ENCODE measurements around the gene TMEM31. TPM values are rescaled to one million over a fixed set of nuclear protein-coding genes. Genes with fewer than 3 reads are reported as not detected.

The TMEM31 gene
- polyA plus RNA-seq, 4 donors, result 0.66 to 1.4 (median 1.1) TPM

Other genes with a start within 250 kb of the TMEM31 start
- gene RAB40A, start 191.4 kb upstream of the TMEM31 start, polyA plus RNA-seq (ENCODE audit: insufficient read length in 4 of 4), result 1 to 10 TPM; 2.4 to 3.4 (median 2.8) TPM
- 100 to 1,000 TPM; 164 to 177 (median 170) TPM for gene TCEAL4, start 125.4 kb upstream of the TMEM31 start, polyA plus RNA-seq (ENCODE audit: insufficient read length in 4 of 4)
- 10 to 100 TPM; 32.5 to 37.2 (median 34.1) TPM for gene TCEAL3, start 102.9 kb upstream of the TMEM31 start, polyA plus RNA-seq (ENCODE audit: insufficient read length in 4 of 4)
- 10 to 100 TPM; 31.5 to 33.0 (median 31.9) TPM for gene TCEAL1, start 81.9 kb upstream of the TMEM31 start, polyA plus RNA-seq (ENCODE audit: insufficient read length in 4 of 4)
- gene MORF4L2, start 24.2 kb upstream of the TMEM31 start, polyA plus RNA-seq (ENCODE audit: insufficient read length in 4 of 4), result 100 to 1,000 TPM; 307 to 342 (median 335) TPM
- 10 to 100 TPM in 1 of 4 donors, 1 to 10 TPM in 3; 6.8 to 20.4 (median 7.3) TPM for gene PLP1, start 65.9 kb downstream of the TMEM31 start, polyA plus RNA-seq (ENCODE audit: insufficient read length in 4 of 4)
- 1 to 10 TPM; 2.4 to 3.2 (median 2.9) TPM for gene RAB9B, start 121.3 kb downstream of the TMEM31 start, polyA plus RNA-seq (ENCODE audit: insufficient read length in 4 of 4)

All from right renal pelvis (tissue), 4 donors.